ENCODE results near the gene ACOT7. TPM values are rescaled to one million over a fixed set of nuclear protein-coding genes. Genes with fewer than 3 reads are reported as not detected.

The ACOT7 gene
- total and polyA plus RNA-seq, 2 experiments from 2014 or later = 167 to 169 TPM

DNA sequence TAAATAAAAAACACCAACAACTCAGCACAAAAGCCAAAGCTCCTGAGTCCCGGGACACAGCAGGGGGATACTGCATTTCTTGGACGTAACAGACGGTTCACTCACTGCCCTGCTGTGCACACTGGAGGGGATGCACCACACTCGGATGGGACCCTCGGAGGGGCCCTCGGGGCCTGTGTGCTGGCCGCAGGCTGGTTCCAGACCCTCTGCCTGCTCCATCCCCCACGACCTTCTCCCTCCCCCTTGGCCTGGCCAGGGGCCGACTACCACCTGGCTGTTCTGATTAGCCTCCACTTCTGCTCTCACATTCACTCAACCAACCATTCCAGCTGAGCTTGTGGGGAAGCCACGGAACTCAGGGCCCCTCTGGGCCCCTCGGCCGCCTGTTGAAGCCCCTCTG is 64.9 kb downstream of the ACOT7 start:
- H3K4me2 ChIP-seq = no peak overlapping the region
- no peak for DNase-seq (ENCODE audit: low spot score)
- no peaks in the 10 kb centered on the region for H3K27me3 ChIP-seq (ENCODE audit: insufficient read depth)
- 0 out of 2 replicates have a peak, but pooled peaks cover 6% of the 10 kb centered on the region for H3F3A ChIP-seq (replicated peaks; ENCODE audit: low read depth)
- Mint-ChIP-seq H3K4me3 (no peak overlapping the region), H3K27ac (no peak overlapping the region; the same call in 1 of the 2 replicates), H3K4me1 (no peaks in the 10 kb centered on the region), H3K27me3 (ENCODE audit: insufficient read depth, low read depth, poor library complexity) (peaks cover 4% of the 10 kb centered on the region), H3K9me3 (no peaks in the 10 kb centered on the region), H3K36me3 (ENCODE audit: low read depth) (peaks cover 25% of the 10 kb centered on the region)
- no peaks in the 10 kb centered on the region for H3K9me2 ChIP-seq (ENCODE audit: insufficient read depth)
- H3K27ac ChIP-seq (ENCODE audit: low read depth) = no peak overlapping the region
- no peaks in the 10 kb centered on the region for H3K79me2 ChIP-seq (replicated peaks; ENCODE audit: insufficient read depth)
- TF ChIP-seq NANOG (IDR thresholded peaks at IDR 0.05; ENCODE audit: borderline replicate concordance) = no peak
- TF ChIP-seq, protein P1, sequence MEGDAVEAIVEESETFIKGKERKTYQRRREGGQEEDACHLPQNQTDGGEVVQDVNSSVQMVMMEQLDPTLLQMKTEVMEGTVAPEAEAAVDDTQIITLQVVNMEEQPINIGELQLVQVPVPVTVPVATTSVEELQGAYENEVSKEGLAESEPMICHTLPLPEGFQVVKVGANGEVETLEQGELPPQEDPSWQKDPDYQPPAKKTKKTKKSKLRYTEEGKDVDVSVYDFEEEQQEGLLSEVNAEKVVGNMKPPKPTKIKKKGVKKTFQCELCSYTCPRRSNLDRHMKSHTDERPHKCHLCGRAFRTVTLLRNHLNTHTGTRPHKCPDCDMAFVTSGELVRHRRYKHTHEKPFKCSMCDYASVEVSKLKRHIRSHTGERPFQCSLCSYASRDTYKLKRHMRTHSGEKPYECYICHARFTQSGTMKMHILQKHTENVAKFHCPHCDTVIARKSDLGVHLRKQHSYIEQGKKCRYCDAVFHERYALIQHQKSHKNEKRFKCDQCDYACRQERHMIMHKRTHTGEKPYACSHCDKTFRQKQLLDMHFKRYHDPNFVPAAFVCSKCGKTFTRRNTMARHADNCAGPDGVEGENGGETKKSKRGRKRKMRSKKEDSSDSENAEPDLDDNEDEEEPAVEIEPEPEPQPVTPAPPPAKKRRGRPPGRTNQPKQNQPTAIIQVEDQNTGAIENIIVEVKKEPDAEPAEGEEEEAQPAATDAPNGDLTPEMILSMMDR (conservative IDR thresholded peaks at IDR 0.05; ENCODE audit: low read depth in 2 of 2) = no peak
- H3K4me3 ChIP-seq = no peak overlapping the region
- H2AFZ ChIP-seq = no peak overlapping the region
- H3K4me1 ChIP-seq (ENCODE audit: insufficient read depth) = no peaks in the 10 kb centered on the region
- H4K20me1 ChIP-seq (replicated peaks; ENCODE audit: insufficient read depth) = no peaks in the 10 kb centered on the region; the same call in none of the 2 replicates
- no peaks in the 10 kb centered on the region; the same call in 1 of the 2 replicates for H3K36me3 ChIP-seq (ENCODE audit: insufficient read depth)
- no peak for ATAC-seq

DNA sequence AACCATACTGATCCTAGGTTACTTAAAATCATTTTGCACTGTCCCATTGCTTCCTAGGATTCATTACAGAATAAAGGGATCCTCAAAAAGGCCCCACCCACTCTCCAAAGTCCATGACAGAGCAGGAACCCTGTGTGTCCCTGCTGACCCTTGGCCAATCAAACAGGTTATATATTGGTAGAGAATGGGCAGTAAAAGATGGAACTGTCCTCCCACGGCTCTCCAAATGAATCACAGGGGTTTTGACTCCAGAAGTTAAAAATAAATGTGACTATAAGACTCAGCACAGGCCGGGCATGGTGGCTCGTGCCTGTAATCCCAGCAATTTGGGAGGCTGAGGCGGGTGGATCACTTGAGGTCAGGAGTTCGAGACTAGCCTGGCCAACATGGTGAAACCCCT is 65.5 kb downstream of the ACOT7 start:
- H2AFZ ChIP-seq = no peak overlapping the region
- H3K27me3 ChIP-seq (ENCODE audit: insufficient read depth) = no peaks in the 10 kb centered on the region
- H3K36me3 ChIP-seq (ENCODE audit: insufficient read depth) = no peaks in the 10 kb centered on the region; the same call in 1 of the 2 replicates
- H3K27ac ChIP-seq (ENCODE audit: low read depth) = no peak overlapping the region
- H3K79me2 ChIP-seq (replicated peaks; ENCODE audit: insufficient read depth) = no peaks in the 10 kb centered on the region
- H3K4me1 ChIP-seq (ENCODE audit: insufficient read depth) = no peaks in the 10 kb centered on the region
- no peaks in the 10 kb centered on the region for H3K9me2 ChIP-seq (ENCODE audit: insufficient read depth)
- DNase-seq (ENCODE audit: low spot score) (no peak), ATAC-seq (no peak)
- 0 out of 2 replicates have a peak, but pooled peaks cover 3% of the 10 kb centered on the region for H3F3A ChIP-seq (replicated peaks; ENCODE audit: low read depth)
- no peaks in the 10 kb centered on the region for H3K4me1 Mint-ChIP-seq
- H3K4me3 ChIP-seq = no peak overlapping the region
- no peaks in the 10 kb centered on the region for H3K9me3 Mint-ChIP-seq
- no peaks in the 10 kb centered on the region; the same call in none of the 2 replicates for H4K20me1 ChIP-seq (replicated peaks; ENCODE audit: insufficient read depth)
- H3K4me3 Mint-ChIP-seq = no peak overlapping the region
- H3K36me3 Mint-ChIP-seq (ENCODE audit: low read depth) = peaks cover 22% of the 10 kb centered on the region
- H3K27me3 Mint-ChIP-seq (ENCODE audit: insufficient read depth, low read depth, poor library complexity) = peaks cover 4% of the 10 kb centered on the region
- TF ChIP-seq NANOG (IDR thresholded peaks at IDR 0.05; ENCODE audit: borderline replicate concordance) = no peak
- TF ChIP-seq ZNF331 (CRISPR knock-in tag; IDR thresholded peaks at IDR 0.05; ENCODE audit: low read depth) = no peak
- no peak for TF ChIP-seq JUNB (IDR thresholded peaks at IDR 0.05; ENCODE audit: unreplicated experiment)
- TF ChIP-seq CREB1 (CRISPR knock-in tag; IDR thresholded peaks at IDR 0.05; ENCODE audit: low read depth) = no peak
- TF ChIP-seq, protein P2, sequence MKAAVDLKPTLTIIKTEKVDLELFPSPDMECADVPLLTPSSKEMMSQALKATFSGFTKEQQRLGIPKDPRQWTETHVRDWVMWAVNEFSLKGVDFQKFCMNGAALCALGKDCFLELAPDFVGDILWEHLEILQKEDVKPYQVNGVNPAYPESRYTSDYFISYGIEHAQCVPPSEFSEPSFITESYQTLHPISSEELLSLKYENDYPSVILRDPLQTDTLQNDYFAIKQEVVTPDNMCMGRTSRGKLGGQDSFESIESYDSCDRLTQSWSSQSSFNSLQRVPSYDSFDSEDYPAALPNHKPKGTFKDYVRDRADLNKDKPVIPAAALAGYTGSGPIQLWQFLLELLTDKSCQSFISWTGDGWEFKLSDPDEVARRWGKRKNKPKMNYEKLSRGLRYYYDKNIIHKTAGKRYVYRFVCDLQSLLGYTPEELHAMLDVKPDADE (IDR thresholded peaks at IDR 0.05) = no peak
- TF ChIP-seq, protein P1 (conservative IDR thresholded peaks at IDR 0.05; ENCODE audit: low read depth in 2 of 2) = no peak
- TF ChIP-seq ZNF114 (CRISPR knock-in tag; IDR thresholded peaks at IDR 0.05) = no peak
- no peak for TF ChIP-seq EZH2 (IDR thresholded peaks at IDR 0.05; ENCODE audit: low read depth, unreplicated experiment)
- no peak overlapping the region for H3K27ac Mint-ChIP-seq
- no peak overlapping the region for H3K4me2 ChIP-seq

Data from GM23338 (cell line).